Measurements from ENCODE around the gene SIX4.

The SIX4 gene

GRCh38 chr14:60722107-60722356 is 2.1 kb downstream of the SIX4 start:
- no peak for DNase-seq (ENCODE audit: low read depth in 2 of 2)

- peak; percentile 44 to 66 for DNase-seq (ENCODE audit: low read depth in 2 of 2)
Observed at GRCh38 chr14:60721326-60722106, 2.6 kb downstream of the SIX4 start.

- DNase-seq (ENCODE audit: low read depth in 2 of 2) = no peak
Observed at GRCh38 chr14:60720962-60721325, 3.2 kb downstream of the SIX4 start.

GRCh38 chr14:60720391-60720790 is 3.8 kb downstream of the SIX4 start:
- DNase-seq (ENCODE audit: low read depth in 2 of 2) = no peak

- DNase-seq (ENCODE audit: low read depth in 2 of 2) = no peak
Observed at GRCh38 chr14:60713513-60713912, 10.6 kb downstream of the SIX4 start.

GRCh38 chr14:60710494-60710893 is 13.7 kb downstream of the SIX4 start:
- DNase-seq (ENCODE audit: low read depth in 2 of 2) = no peak

- no peak for DNase-seq (ENCODE audit: low read depth in 2 of 2)
Observed at GRCh38 chr14:60707858-60708257, 16.3 kb downstream of the SIX4 start.

DNA sequence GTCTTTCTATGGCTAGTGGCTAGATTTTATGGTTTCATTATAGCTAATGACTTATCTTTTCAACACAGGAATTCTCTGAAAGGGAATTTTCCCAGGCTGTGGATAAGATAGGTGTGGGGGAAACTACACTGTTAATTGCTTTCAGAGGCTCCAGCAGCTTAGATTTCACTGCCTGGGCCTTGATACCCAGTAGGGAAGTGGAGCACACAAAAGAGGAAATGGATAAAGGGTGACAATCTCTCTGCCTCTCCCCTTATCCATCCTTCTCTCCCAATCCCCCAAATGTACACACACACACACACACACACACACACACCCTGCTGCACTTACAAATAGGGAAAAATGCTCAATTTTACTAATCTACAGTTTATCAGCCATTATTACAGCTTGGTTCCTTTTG is 19.1 kb downstream of the SIX4 start:
- DNase-seq (ENCODE audit: low read depth in 2 of 2) = no peak

DNA sequence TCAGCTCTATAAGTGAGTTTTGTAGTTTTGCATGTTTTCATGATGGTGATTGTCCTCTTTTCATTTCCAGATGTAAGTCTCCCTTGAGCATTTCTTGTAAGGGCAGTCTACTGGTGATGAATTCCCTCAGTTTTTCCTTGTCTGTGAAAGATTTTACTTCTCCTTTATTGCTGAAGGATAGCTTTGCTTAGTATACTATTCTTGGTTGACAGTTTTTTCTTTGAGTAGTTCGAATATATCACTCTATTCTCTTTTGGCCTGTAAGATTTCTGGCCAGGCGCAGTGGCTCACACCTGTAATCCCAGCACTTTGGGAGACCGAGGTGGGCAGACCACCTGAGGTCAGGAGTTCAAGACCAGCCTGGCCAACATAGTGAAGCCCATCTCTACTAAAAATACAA is 23.6 kb downstream of the SIX4 start:
- no peak for DNase-seq (ENCODE audit: low read depth in 2 of 2)

DNA sequence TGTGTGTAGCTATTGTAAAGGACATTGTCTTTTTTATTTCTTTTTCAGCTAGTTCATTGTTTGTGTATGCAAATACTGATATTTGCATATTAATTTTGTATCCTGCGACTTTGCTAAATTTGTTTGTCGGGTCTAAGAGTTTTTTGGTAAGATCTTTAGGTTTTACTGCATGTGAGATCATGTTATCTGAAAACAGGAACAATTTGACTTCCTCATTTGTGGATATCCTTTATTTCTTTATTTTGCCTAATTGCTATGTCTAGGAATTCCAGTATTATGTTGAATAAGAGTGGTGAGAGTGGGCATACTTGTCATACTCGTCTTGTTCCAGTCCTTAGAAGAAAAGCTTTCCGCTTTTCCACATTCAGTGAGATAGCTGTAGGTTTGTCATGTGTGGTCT is 28.8 kb downstream of the SIX4 start:
- no peak for DNase-seq (ENCODE audit: low read depth in 2 of 2)

- DNase-seq (ENCODE audit: low read depth in 2 of 2) = no peak
Observed at GRCh38 chr14:60691383-60692113, 32.6 kb downstream of the SIX4 start.

GRCh38 chr14:60686865-60687264 is 37.3 kb downstream of the SIX4 start:
- DNase-seq (ENCODE audit: low read depth in 2 of 2) = no peak

DNA sequence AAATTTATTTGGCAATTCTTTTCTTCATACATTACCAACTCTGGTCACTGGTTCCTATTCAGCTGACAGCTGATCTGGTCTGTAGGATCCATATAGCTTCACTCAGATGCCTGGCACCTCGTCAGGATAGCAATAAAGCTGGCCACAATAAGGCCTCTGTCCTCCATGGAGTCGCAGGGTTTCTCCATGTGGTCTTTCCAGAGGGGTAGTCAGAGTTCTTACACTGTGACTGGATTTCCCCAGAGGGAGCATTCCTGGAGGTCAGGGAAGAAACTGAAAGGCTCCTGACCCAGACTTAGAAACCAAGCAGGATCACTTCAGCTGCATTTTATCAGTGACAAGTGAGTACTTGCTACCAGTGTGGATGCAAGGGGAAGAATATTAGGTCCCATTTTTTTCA is 39.9 kb downstream of the SIX4 start:
- DNase-seq (ENCODE audit: low read depth in 2 of 2) = no peak

- DNase-seq (ENCODE audit: low read depth in 2 of 2) = no peak
Observed at GRCh38 chr14:60681271-60681670, 42.9 kb downstream of the SIX4 start.

DNA sequence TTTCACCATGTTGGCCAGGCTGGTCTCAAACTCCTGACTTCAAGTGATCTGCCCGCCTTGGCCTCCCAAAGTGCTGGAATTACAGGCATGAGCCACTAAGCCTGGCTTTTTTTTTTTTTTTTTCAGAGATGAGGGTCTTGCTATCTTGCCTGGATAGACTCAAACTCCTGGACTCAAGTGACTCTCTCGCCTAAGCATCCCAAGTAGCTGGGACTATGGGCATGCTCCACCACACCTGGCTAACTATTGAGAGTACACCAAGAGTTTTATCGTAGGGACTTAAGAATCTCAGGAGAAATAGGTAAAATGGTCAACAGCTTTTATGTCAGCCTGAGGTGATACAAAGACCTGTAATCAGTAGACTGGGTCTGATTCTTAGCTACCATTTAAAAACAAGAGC is 43.6 kb downstream of the SIX4 start:
- no peak for DNase-seq (ENCODE audit: low read depth in 2 of 2)

- DNase-seq (ENCODE audit: low read depth in 2 of 2) = no peak
Observed at GRCh38 chr14:60679566-60680258, 44.4 kb downstream of the SIX4 start.

- DNase-seq (ENCODE audit: low read depth in 2 of 2) = no peak
Observed at GRCh38 chr14:60677701-60678100, 46.5 kb downstream of the SIX4 start.

- no peak for DNase-seq (ENCODE audit: low read depth in 2 of 2)
Observed at GRCh38 chr14:60670989-60671388, 53.2 kb downstream of the SIX4 start.

- DNase-seq (ENCODE audit: low read depth in 2 of 2) = no peak
Observed at GRCh38 chr14:60668431-60669112, 55.6 kb downstream of the SIX4 start.

DNA sequence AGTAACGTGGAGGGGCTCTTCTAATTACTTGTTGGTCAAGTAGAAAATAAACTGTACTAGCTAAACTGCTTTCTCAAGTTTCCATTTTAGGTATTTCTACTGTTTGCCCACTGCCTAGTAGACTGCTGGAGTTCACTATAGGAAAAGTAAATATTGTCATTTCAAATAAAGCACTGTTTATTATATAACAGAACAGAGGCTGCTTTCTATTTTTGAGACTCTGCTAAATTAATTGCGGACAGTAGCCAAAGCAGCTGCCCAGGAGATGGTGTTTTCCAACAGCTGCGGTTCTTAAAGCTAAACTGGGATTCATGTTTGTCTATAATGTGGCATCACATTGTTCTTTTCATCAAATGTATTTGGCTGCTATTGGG is 59.0 kb downstream of the SIX4 start:
- DNase-seq (ENCODE audit: low read depth in 2 of 2) = no peak

DNA sequence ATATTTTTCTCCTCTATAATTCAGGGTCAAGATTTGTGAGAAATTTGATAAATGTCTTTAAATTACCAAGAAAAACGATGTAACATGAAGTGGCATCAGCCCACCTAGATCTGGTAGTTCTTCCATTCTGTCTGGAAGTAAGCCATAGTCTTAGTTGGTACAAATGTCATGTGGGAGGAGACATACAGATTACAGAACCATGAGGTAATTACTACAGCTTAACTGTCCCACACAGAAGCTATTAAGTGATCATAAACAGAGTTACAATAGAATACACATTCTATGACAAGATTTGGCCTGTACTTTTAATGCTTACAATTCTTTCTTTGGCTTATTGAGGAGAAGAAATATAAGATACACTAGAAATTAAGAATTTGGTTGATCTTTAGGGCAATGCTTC is 61.2 kb downstream of the SIX4 start:
- DNase-seq (ENCODE audit: low read depth in 2 of 2) = no peak

DNA sequence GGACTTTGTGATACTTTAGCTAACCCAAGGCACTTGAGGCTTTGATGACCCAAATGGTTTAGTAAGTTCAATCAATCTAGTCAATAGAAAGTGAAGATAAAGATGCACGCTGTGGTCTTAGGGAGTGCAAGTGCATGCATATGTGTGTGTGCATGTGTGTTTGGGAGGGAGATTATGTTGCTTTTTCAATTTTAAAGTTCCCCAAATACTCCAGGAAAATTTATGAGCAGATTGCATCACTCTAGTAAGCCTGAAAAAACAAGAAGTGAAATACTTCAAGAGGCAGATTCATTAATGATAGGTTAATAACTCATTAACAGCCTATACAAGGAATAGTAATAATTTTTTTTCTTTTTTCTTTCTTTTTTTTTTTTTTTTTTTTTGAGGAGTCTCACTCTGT is 62.4 kb downstream of the SIX4 start:
- DNase-seq (ENCODE audit: low read depth in 2 of 2) = no peak

Data from stimulated activated CD8-positive, alpha-beta memory T cell treated with anti-CD3 and anti-CD28 coated beads, Interleukin-15, amount 100 ng/mL, for 48 hours (primary cell).